Lung (tissue), 12 donors: ENCODE measurements around the gene HSP90AB1. TPM values are rescaled to one million over a fixed set of nuclear protein-coding genes. Genes with fewer than 3 reads are reported as not detected.

Experiments used
- ATAC-seq: fragments of 200-7000 bp; cut with Tn5 transposase; one replicate; pipeline ENCODE4 v1.9.1; 2020; ENCODE audit warnings: moderate number of reproducible peaks; ENCODE audit not compliant: insufficient read depth, low FRiP score
- DNase-seq, 3 donors: peaks; one replicate each; pipeline ENCODE4 v3.0.0-alpha.2; 2013 to 2017
- H3K27ac ChIP-seq, 2 donors: one replicate each; pipeline ENCODE4 v1.5.1; 2013; ENCODE audit warnings: mild to moderate bottlenecking in 2 of 2, moderate library complexity in 2 of 2, control low read depth in 1 of 2, inconsistent platforms in 1 of 2, low read depth in 1 of 2, low read length in 1 of 2
- H3K27me3 ChIP-seq, 3 donors: one replicate each; pipeline ENCODE4 v1.5.1; 2013; ENCODE audit warnings: low read length in 2 of 3; ENCODE audit not compliant: control insufficient read depth in 3 of 3, insufficient read depth in 3 of 3
- H3K36me3 ChIP-seq, 4 donors: one replicate each; pipeline ENCODE4 v1.5.1; 2013; ENCODE audit warnings: low read length in 4 of 4, mild to moderate bottlenecking in 1 of 4, moderate library complexity in 1 of 4; ENCODE audit not compliant: control insufficient read depth in 4 of 4, insufficient read depth in 4 of 4
- H3K4me1 ChIP-seq, 5 donors: one replicate each; pipeline ENCODE4 v1.5.1; 2013; ENCODE audit warnings: low read length in 5 of 5, mild to moderate bottlenecking in 2 of 5, moderate library complexity in 1 of 5; ENCODE audit not compliant: control insufficient read depth in 5 of 5, insufficient read depth in 5 of 5
- H3K4me3 ChIP-seq: one replicate; pipeline ENCODE4 v1.5.1; 2013; ENCODE audit warnings: mild to moderate bottlenecking, control low read depth, moderate library complexity
- H3K9ac ChIP-seq, 2 donors: one replicate each; pipeline ENCODE4 v1.5.1; 2013; ENCODE audit warnings: low read length in 2 of 2, control low read depth in 1 of 2; ENCODE audit not compliant: insufficient read depth in 1 of 2
- H3K9me3 ChIP-seq, 4 donors: one replicate each; pipeline ENCODE4 v1.5.1; 2013; ENCODE audit warnings: low read length in 3 of 4, mild to moderate bottlenecking in 1 of 4, moderate library complexity in 1 of 4; ENCODE audit not compliant: control insufficient read depth in 4 of 4, insufficient read depth in 3 of 4
- WGBS, 2 donors: extraction: QIAGEN DNeasy Blood & Tissue Kit; methylation state at CpG; one replicate each; pipeline ENCODE4 v1.1.7; 2013; 5-methylcytosine and 5-hydroxymethylcytosine counted together
- polyA plus RNA-seq, 2 donors: library from polyadenylated mRNA; stranded (reverse); fragments of 200-250 nt; gene quantifications; one replicate each; pipeline ENCODE4 v1.2.1, GENCODE V29; 2013
- total RNA-seq, 2 donors: library from RNA; depleted of rRNA in 1 of 2; stranded (reverse); fragments of >200 nt in 1 of 2; gene quantifications; one replicate each; pipeline ENCODE4 v1.2.1, GENCODE V29; 2014 to 2021
- TF ChIP-seq, protein P1 (sequence below): IDR thresholded peaks from 2 replicates; pipeline ENCODE4 v1.5.1; 2012; ENCODE audit warnings: mild to moderate bottlenecking; ENCODE audit errors: control extremely low read depth, extremely low read depth
- donor health status: control.
- donor health status: control.
- donor health status: Bipolar disorder and iron deficiency.
- donor health status: healthy.
- donor health status: DM: yes; HTN: yes; CAD: no.

The HSP90AB1 gene
- total and polyA plus RNA-seq, 4 donors = 289 to 700 (median 509) TPM

- Histone ChIP-seq H3K9ac (no peak overlapping the region), H3K27me3 (no peaks in the 10 kb centered on the region), H3K4me1 (peaks cover under 1 to 20% (median 7%) of the 10 kb centered on the region in 5 donors), H3K4me3 (no peak overlapping the region), H3K9me3 (no peaks in the 10 kb centered on the region), H3K27ac (peak overlapping the region; percentile 9 to 69), H3K36me3 (peaks cover 0 to 20% (median 1%) of the 10 kb centered on the region in 4 donors)
- 72 to 87% methylated on average over 16 of the region's 16 CpGs for WGBS, 2 donors
- no peak for DNase-seq
- no peak for ATAC-seq
- TF ChIP-seq, protein P1, sequence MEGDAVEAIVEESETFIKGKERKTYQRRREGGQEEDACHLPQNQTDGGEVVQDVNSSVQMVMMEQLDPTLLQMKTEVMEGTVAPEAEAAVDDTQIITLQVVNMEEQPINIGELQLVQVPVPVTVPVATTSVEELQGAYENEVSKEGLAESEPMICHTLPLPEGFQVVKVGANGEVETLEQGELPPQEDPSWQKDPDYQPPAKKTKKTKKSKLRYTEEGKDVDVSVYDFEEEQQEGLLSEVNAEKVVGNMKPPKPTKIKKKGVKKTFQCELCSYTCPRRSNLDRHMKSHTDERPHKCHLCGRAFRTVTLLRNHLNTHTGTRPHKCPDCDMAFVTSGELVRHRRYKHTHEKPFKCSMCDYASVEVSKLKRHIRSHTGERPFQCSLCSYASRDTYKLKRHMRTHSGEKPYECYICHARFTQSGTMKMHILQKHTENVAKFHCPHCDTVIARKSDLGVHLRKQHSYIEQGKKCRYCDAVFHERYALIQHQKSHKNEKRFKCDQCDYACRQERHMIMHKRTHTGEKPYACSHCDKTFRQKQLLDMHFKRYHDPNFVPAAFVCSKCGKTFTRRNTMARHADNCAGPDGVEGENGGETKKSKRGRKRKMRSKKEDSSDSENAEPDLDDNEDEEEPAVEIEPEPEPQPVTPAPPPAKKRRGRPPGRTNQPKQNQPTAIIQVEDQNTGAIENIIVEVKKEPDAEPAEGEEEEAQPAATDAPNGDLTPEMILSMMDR = no peak
Measured at GRCh38 chr6:44232676-44233566, 14.0 kb upstream of the HSP90AB1 start.

DNA sequence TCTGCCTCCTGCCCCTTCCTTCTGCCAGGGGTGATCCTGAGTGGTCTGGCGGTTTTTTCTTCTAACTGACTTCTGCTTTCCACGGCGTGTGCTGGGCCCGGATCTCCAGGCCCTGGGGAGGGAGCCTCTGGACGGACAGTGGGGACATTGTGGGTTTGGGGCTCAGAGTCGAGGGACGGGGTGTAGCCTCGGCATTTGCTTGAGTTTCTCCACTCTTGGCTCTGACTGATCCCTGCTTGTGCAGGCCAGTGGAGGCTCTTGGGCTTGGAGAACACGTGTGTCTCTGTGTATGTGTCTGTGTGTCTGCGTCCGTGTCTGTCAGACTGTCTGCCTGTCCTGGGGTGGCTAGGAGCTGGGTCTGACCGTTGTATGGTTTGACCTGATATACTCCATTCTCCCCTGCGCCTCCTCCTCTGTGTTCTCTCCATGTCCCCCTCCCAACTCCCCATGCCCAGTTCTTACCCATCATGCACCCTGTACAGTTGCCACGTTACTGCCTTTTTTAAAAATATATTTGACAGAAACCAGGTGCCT lies 13.3 kb upstream of the HSP90AB1 start:
- Histone ChIP-seq H3K4me1 (peaks cover 0 to 20% (median 7%) of the 10 kb centered on the region in 5 donors), H3K27me3 (no peaks in the 10 kb centered on the region), H3K9ac (no peak overlapping the region), H3K4me3 (no peak overlapping the region), H3K9me3 (no peaks in the 10 kb centered on the region), H3K27ac (peak overlapping the region; percentile 9 to 69), H3K36me3 (peaks cover 0 to 20% (median 1%) of the 10 kb centered on the region in 4 donors)
- ATAC-seq (no peak), DNase-seq (no peak)
- TF ChIP-seq, protein P1 = no peak
- WGBS, 2 donors = 44 to 71% methylated on average over 14 of the region's 14 CpGs

DNA sequence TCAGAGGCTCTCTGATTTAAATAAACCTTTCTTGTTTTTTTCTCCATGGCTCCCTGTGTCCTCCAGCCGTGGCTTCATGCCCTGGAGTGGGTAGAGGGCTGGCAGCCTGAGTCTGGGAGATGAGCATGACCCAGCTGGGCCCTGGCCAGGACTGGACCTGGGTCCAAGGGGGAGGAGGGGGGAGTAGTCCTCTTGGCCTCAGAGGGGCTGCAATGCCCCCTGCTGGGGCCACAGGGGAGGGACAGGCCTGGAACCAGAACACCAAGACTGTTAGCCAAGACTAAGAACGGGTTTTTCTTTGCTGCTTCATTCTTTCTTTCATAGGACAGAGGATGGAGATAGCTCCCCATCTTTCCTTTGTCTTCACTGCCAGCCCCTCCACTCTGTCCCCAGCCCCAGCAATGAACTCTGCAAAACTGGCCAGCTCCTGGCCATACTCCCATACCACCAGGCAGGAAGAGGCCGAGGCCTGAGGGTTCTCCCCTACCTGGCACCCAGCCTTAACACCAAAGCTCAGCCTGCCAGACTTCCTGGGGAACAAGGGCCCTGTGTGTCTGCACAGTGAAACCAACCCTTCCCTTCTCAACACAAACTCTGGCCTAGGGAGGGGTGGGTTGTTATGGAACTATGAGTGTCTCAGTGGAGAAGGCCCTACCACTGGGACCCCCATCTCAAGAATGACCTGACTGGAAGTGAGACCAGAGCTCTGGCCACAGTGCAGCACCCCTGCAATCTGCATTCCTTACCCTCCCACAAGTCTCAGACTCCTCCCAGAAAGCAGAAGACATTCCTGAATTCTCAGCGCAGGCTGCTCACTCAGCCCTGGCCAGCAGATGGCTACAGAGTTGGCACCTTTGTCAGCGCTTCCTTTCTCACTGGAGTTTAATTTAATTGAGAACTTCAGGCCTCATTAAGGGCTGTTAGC lies 12.5 kb upstream of the HSP90AB1 start:
- Histone ChIP-seq H3K36me3 (peaks cover 0 to 20% (median 1%) of the 10 kb centered on the region in 4 donors), H3K4me1 (peaks cover 0 to 20% (median 7%) of the 10 kb centered on the region in 5 donors), H3K27ac (peak overlapping the region; percentile 69 to 76), H3K27me3 (no peaks in the 10 kb centered on the region), H3K4me3 (no peak overlapping the region), H3K9me3 (no peaks in the 10 kb centered on the region), H3K9ac (no peak overlapping the region)
- DNase-seq (peak; percentile 67 to 73 (median 69)), ATAC-seq (no peak)
- TF ChIP-seq, protein P1 = peak; percentile 26
- 40 to 50% methylated on average over 5 of the region's 5 CpGs for WGBS, 2 donors
